Right cardiac atrium (tissue), 5 donors: ENCODE data around the gene TMEM95. TPM values are rescaled to one million over a fixed set of nuclear protein-coding genes. Genes with fewer than 3 reads are reported as not detected.

ENCODE experiments used
- ATAC-seq, 2 donors: fragments of 200-7000 bp; cut with Tn5 transposase; one replicate each; pipeline versions ENCODE4 v1.8.0 to v1.9.1; 2020; ENCODE audit warnings: moderate library complexity in 2 of 2, mild to moderate bottlenecking in 1 of 2
- DNase-seq, 3 donors: peaks; one replicate each; pipeline ENCODE4 v3.0.0-alpha.2; 2020
- H3K27ac ChIP-seq: one replicate; pipeline ENCODE4 v1.5.1; 2013; ENCODE audit warnings: mild to moderate bottlenecking, low read length, control low read depth, moderate library complexity
- H3K27me3 ChIP-seq: one replicate; pipeline ENCODE4 v1.6.1; 2013; ENCODE audit not compliant: control insufficient read depth, insufficient read depth
- H3K4me1 ChIP-seq: one replicate; pipeline ENCODE4 v1.6.1; 2013; ENCODE audit warnings: low read length; ENCODE audit not compliant: control insufficient read depth, insufficient read depth
- H3K4me3 ChIP-seq: one replicate; pipeline ENCODE4 v1.5.1; 2013; ENCODE audit warnings: low read length, control low read depth
- H3K9me3 ChIP-seq: one replicate; pipeline ENCODE4 v1.6.1; 2013; ENCODE audit warnings: low read length; ENCODE audit not compliant: control insufficient read depth
- WGBS: extraction: QIAGEN DNeasy Blood & Tissue Kit; methylation state at CpG from one replicate; pipeline ENCODE4 v1.1.7; 2013; 5-methylcytosine and 5-hydroxymethylcytosine counted together
- intact Hi-C, 4 donors: fragments of 100-400 bp; cut with DNase I; formaldehyde crosslinking; loops; one replicate each; pipeline versions ENCODE4 v1.11.0 to v1.14.0; 2022 to 2023
- polyA plus RNA-seq: library from polyadenylated mRNA; stranded (reverse); fragments of 200-250 nt; gene quantifications from one replicate; pipeline ENCODE4 v1.2.3, GENCODE V29; 2013
- total RNA-seq, 4 donors: library from RNA; stranded (reverse); fragmentation: NEBNext Ultra II Directional; extraction: Animal tissue kit (Norgen Biotek cat#: 25700); gene quantifications; one replicate each; pipeline ENCODE4 v1.2.1, GENCODE V29; 2021
- donor health status: healthy with polysubstance abuse.
- donor health status: DM: no; HTN: yes; CAD: no.
- donor health status: DM: no; HTN: no; CAD: no.
- donor health status: DM: no; HTN: yes; CAD: no; lungs with severe emphysema.
- donor health status: DM: yes; HTN: yes; CAD: no.

TMEM95 gene
- total and polyA plus RNA-seq, 5 donors: not detected

DNA sequence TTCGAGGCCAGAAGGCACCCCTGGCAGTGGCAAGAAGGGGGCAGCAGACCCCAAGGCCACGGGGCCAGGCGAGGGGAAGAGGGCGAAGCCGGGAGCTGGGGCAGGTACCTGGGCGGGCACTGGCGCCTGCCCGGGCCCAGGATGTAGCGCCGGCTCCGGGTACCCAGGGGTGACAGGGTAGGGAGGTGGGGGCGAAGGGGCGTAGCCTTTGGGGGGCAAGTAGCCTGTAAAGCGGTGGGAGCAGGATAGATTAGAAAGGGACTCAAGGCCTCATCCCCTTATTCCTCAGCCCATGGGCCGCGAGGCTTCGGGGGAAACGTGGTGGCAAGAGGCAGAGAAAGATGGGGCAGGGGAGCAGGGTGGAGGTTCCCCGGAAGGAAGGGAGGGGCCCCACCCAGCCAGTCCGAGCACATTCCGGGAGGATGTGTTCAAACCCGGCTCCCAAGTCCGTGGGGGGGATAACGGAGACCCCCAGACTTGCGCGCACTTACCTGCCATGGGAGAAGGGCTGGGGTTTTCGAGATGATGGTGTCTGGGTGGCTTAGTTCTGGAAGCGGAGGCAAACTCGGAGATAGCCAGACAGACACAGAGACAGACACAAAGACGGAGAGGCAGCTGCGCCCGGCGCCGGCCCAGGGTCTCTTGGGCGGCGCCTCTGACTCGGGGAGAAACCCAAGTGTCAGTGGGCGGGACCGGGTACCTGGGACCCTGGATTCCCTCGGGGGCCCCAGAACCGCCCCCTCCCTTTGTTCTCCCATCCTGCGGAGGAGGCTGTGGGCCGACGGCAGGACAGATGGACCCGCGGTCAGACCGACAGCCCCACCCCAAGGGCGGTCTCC, 38.9 kb downstream of the TMEM95 start:
- Histone ChIP-seq H3K4me3 (peak overlapping the region; percentile 92), H3K27ac (peak overlapping the region; percentile 75), H3K4me1 (no peaks in the 10 kb centered on the region), H3K9me3 (no peaks in the 10 kb centered on the region), H3K27me3 (no peaks in the 10 kb centered on the region)
- intact Hi-C loops: loop anchor here in 1 of 4 donors (5.0 kb wide), 1 partner anchor 93 kb away; no protein-coding TSS in a partner anchor
- 6% methylated on average over 48 of the region's 48 CpGs for WGBS
- ATAC-seq: peak; percentile 7 to 44
- DNase-seq: peak in 1 of 3 donors; percentile 62

DNA sequence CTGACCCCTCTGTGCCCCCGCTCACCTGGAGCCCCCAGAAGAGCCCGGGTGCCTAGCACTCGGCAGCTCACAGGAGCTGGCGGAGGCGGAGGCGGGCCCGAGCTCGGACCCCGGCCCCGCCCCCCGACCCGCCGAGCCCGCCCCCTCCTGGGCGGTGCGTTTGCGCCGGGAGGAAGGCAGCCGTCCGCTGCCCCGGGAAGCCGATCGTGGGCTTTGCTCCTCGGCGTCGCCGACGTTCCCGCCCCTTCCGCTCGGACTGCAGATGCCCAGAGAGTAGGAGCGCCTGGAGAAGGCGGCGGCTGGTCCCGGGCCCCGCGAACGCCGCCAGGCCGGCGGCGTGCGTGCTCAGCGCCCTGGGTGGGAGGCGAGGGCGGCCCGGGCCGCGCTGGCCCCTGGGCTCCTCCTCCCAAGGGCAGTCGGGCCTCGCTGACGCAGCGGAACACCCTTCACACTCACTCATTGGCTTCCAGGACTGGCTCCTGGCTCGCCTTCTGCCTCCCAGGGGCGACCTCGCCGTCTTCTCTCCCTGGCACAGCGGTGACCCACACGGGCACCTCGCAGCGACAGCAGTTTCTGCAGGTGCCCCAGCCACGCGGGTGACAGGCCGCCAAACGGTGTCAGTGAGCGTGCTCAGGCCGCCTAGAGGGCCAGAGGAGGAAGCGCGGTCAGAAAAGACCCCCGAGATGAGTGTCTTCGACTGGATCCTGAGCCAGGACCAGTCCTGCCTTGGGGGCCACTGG, 39.7 kb downstream of the TMEM95 start, which contains the start of gene PLSCR3:
TSS of gene PLSCR3 (minus strand) at position 74 of the 740 bp plus-strand sequence. CDS start 415 bp downstream, outside the sequence.
- peak; percentile 91 to 97 (median 96) for DNase-seq
- H3K27me3 ChIP-seq: no peaks in the 10 kb centered on the region
- H3K9me3 ChIP-seq: no peaks in the 10 kb centered on the region
- H3K4me1 ChIP-seq: no peaks in the 10 kb centered on the region
- H3K27ac ChIP-seq: peak within 1 kb of the TSS; percentile 98
- intact Hi-C loops: loop anchor here in 1 of 4 donors (5.0 kb wide), 1 partner anchor 93 kb away; no protein-coding TSS in a partner anchor
- under 1% methylated on average over 71 of the region's 71 CpGs for WGBS
- peak within 1 kb of the TSS; percentile 92 for H3K4me3 ChIP-seq
- peak; percentile 93 to 95 for ATAC-seq

DNA sequence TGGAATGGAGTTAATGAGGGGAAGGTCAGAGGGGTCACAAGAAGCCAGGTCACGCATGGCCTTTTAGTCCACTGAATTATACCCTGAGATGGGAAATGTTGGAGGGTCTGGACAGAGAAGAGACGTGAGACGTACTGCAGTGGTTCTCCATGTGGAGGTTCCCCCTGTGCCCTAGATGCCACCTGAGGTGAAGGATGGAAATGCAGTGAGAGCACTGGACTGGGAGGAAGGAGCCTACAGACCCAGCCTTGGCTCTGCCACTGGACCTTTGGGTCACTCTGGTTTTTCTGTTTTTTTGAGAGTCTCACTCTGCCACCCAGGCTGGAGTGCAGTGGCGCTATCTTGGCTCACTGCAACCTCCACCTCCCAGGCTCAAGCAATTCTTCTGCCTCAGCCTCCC, 41.2 kb downstream of the TMEM95 start:
- no peak overlapping the region for H3K27ac ChIP-seq
- 91% methylated on average over 4 of the region's 4 CpGs for WGBS
- H3K9me3 ChIP-seq: no peaks in the 10 kb centered on the region
- intact Hi-C loops: no loop called here
- H3K4me1 ChIP-seq: no peaks in the 10 kb centered on the region
- no peaks in the 10 kb centered on the region for H3K27me3 ChIP-seq
- H3K4me3 ChIP-seq: no peak overlapping the region
- ATAC-seq: no peak
- peak in 1 of 3 donors; percentile 3 for DNase-seq

DNA sequence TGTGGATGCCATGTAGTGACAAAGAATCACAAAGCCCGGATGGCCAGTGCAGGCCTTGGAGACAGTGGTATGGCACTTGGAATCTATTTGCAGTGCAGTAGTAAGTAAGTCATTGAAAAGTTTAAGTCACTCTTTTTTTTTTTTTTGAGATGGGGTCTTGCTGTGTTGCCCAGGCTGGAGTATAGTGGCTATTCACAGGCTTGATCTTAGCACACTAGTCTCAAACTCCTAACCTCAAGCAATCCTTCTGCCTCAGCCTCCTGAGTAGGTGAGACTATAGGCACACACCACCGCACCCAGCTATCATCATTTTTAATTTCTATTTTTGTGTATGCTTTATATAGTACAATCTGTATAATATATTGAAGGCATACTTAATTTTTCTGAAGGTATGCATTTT, 43.7 kb downstream of the TMEM95 start:
- H3K4me1 ChIP-seq: peaks cover 3% of the 10 kb centered on the region
- no peaks in the 10 kb centered on the region for H3K27me3 ChIP-seq
- H3K4me3 ChIP-seq: no peak overlapping the region
- no peak overlapping the region for H3K27ac ChIP-seq
- intact Hi-C loops: no loop called here
- ATAC-seq: no peak
- DNase-seq: no peak
- H3K9me3 ChIP-seq: no peaks in the 10 kb centered on the region
- 83% methylated on average over 2 of the region's 2 CpGs for WGBS

DNA sequence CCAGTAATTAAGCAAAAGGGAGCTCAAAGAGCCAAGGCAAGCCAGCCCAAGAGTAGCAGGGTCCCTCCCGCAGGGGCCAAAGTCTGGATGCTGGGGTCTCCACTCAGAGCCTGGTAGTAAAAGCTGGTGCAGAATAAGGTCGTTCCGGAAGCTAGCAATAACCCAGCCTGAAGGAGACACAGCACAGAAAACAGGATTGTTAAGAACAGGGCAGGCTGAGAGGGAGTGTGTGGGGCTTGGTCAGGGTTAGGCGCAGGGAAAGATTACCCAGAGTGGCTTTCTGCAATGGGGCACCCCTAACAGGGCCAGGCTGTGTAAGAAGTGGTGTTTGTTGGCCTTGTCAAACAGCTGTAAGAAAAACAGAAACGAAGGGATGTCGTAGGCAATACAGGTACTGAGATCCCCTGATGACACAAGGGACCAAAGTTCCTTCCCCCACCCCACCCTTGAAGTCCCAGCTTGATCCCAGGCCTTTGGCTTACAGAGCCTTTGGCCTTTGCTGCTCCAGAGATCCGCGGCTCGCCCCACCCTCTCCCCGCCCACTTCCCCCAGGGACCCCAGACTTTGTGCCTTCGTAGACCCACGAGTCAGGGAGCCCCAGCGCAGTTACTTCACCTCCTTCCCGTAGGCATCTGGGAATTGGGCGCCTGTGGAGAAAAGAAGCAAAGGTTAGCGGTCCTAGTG, 48.2 kb downstream of the TMEM95 start:
- no peaks in the 10 kb centered on the region for H3K9me3 ChIP-seq
- H3K4me3 ChIP-seq: peak overlapping the region; percentile 65
- 12% methylated on average over 16 of the region's 16 CpGs for WGBS
- peak; percentile 15 to 25 for ATAC-seq
- intact Hi-C loops: no loop called here
- peaks cover 3% of the 10 kb centered on the region for H3K4me1 ChIP-seq
- DNase-seq: peak; percentile 81 to 91 (median 91)
- no peaks in the 10 kb centered on the region for H3K27me3 ChIP-seq
- peak overlapping the region; percentile 98 for H3K27ac ChIP-seq

DNA sequence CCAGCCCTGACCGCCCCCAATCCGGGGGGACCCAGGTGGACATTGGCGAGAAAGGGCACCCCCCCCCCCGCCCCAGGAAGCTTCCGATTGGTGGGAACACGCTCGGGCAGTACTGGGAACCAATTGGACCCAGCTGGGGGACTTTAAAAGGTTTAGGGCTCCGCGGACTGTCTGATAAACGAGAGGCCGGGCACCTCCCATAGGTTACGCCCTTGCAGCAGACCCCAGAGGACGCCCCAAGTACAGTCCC, 48.7 kb downstream of the TMEM95 start:
- WGBS: 0% methylated on average over 13 of the region's 13 CpGs
- Histone ChIP-seq H3K27me3 (no peaks in the 10 kb centered on the region), H3K4me1 (peaks cover 3% of the 10 kb centered on the region), H3K4me3 (peak overlapping the region; percentile 65), H3K27ac (peak overlapping the region; percentile 98), H3K9me3 (no peaks in the 10 kb centered on the region)
- DNase-seq: no peak
- ATAC-seq: peak; percentile 59 to 70
- intact Hi-C loops: no loop called here

DNA sequence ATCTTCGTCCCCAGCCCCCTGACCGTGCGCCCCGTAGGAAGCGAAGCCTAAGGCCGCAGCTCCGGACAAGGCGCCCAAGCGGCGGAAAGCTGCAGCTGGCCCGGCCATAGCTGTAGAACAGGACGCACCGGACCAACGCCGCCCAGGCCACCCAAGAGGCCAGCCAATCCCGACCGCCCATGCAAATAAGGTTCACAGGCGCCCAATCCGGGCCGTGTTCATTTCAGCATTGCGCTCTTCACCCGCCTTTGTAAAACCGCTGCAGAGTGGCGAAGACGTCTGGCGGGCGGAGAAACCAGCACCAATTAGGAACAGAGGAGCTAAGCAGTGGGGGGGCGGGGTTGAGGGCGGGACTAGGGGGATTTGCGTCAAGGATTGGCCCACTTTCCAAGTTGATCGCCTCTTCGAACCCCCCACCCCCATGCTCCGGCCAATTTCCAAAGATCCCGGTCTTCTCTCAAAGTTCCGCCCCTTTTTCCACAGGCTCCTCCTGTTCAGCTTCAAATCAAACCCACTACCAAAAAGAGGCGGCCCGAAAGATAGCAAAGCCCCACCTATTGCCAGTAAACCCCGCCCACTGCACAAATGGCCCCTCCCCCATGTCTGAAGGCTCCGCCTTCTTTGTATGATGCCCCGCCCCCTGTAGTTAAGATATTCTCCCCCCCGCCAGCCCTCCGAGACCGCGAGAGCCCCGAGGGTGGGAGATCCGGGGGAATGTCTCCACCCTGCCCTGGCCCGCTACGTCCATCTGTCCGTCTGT, 49.2 kb downstream of the TMEM95 start, which contains the start of gene TMEM256:
TSS of gene TMEM256 (minus strand) at position 121 of the 760 bp plus-strand sequence. CDS start at position 108, 13 bp downstream.
- peak; percentile 94 to 95 for ATAC-seq

DNA sequence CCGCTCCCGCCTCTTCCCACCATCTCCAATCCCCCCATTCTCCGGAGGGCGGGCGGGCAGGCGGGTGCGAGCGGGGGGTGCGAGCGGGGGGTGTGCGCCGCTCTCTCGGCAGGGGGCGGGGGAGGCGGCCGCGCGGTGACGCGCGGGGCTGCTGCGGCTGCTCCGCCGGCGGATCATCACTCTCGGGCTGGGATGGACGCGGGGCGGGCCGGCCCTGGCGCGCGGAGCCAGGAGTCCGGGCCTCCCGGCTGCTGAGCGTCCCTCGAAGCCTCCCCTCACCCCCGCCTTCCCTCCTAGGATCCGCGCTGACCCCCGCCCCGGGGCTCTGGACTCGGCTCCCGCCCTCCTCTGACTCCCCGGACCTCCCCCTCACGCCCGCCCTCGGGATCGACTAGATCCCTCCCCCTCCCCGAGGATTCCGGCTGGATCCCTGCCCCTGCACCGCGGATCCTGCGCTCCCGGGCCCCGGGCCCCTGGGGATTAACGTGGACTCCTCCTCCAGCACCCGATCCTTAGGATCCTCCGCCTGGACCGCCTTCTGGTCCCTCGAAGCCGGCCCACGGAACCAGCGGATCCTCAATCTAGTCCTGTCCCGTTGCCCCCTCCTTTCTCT, 49.9 kb downstream of the TMEM95 start:
- peak; percentile 76 to 90 (median 89) for DNase-seq
- Histone ChIP-seq H3K9me3 (no peaks in the 10 kb centered on the region), H3K27ac (peak overlapping the region; percentile 45), H3K27me3 (no peaks in the 10 kb centered on the region), H3K4me3 (peak overlapping the region; percentile 86), H3K4me1 (peaks cover 3% of the 10 kb centered on the region)
- peak; percentile 60 to 61 for ATAC-seq
- under 1% methylated on average over 65 of the region's 65 CpGs for WGBS
- intact Hi-C loops: no loop called here

More for the DNA sequence above, 49.2 kb downstream of the TMEM95 start, which contains the start of gene TMEM256:
- under 1% methylated on average over 49 of the region's 49 CpGs for WGBS
- H3K27ac ChIP-seq: peak within 1 kb of the TSS; percentile 98
- H3K4me1 ChIP-seq: peaks cover 3% of the 10 kb centered on the region
- H3K27me3 ChIP-seq: no peaks in the 10 kb centered on the region
- intact Hi-C loops: no loop called here
- peak; percentile 99 for DNase-seq
- no peaks in the 10 kb centered on the region for H3K9me3 ChIP-seq
- peak within 1 kb of the TSS; percentile 86 for H3K4me3 ChIP-seq

DNA sequence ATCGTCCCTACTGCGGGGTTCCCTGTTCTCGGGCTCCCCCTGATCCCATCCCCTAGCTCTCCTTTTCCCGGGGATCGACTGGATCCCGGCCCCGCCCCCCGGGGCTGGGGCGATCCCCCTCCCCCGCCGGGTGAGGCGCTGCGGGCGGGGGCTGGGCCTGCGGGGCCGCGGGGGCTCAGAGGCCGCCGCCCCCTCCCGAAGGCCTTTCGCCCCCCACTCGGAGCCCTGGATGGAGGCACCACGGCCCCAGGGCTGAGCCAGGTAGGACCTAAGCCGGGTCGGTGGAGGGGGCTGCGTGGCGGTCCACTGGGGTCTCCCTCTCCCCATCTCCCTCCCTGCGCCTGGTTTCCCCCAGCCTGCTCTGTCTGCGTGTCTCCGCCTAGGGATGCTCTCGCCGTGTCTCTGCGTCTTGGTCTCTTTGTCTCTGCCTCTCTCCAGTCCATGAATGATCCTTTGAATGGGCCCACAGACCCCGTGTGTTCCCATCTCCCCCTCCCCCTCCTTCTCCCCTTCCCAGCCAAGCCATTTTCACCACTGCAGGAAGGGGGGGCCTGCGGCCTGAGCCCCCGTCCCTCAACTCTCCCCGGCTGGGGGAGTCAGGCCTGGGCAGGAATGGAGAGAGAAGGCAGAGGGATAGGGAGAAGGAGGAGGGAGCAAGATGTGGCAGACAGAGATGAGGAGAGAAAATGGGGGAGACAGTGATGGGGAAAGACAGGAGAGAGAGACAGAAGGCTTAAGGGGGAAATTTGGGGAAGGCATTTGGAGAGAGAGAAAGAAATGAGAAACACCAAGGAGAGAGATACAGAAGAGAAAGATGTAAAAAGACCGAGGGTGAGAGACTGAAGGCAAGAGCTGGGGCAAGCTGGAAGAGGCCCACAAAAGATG, 50.6 kb downstream of the TMEM95 start:
- no peaks in the 10 kb centered on the region for H3K27me3 ChIP-seq
- peaks cover 3% of the 10 kb centered on the region for H3K4me1 ChIP-seq
- H3K9me3 ChIP-seq: no peaks in the 10 kb centered on the region
- H3K27ac ChIP-seq: peak overlapping the region; percentile 9
- ATAC-seq (no peak), DNase-seq (peak in 1 of 3 donors; percentile 69)
- intact Hi-C loops: no loop called here
- WGBS: 10% methylated on average over 38 of the region's 38 CpGs
- H3K4me3 ChIP-seq: peak overlapping the region; percentile 86
